ENCODE data around the gene RERE. TPM values are rescaled to one million over a fixed set of nuclear protein-coding genes. Genes with fewer than 3 reads are reported as not detected.

Gene RERE
- total and polyA plus RNA-seq, 2 experiments from 2014 or later = 148 to 170 TPM

GRCh38 chr1:8406011-8406410, 411.4 kb downstream of the RERE start (continued):
- TF ChIP-seq ZNF462 (CRISPR knock-in tag; IDR thresholded peaks at IDR 0.05) = no peak
- TF ChIP-seq EZH2 (IDR thresholded peaks at IDR 0.05; ENCODE audit: low read depth, unreplicated experiment) = no peak
- no peak for TF ChIP-seq STAT1 (IDR thresholded peaks at IDR 0.05; ENCODE audit: unreplicated experiment)

- no peaks in the 10 kb centered on the region for H3K9me3 Mint-ChIP-seq
- H3K27ac Mint-ChIP-seq = no peak overlapping the region
- no peaks in the 10 kb centered on the region for H3F3A ChIP-seq (replicated peaks; ENCODE audit: low read depth)
- H3K4me3 Mint-ChIP-seq = no peak overlapping the region
- peaks cover 94% of the 10 kb centered on the region for H3K79me2 ChIP-seq (replicated peaks; ENCODE audit: insufficient read depth)
- H3K36me3 Mint-ChIP-seq (ENCODE audit: low read depth) = peaks cover 35% of the 10 kb centered on the region; the same call in 2 of the 3 replicates
- H3K9me2 ChIP-seq (ENCODE audit: insufficient read depth) = no peaks in the 10 kb centered on the region
- no peak overlapping the region for H2AFZ ChIP-seq
- peaks cover 20% of the 10 kb centered on the region for H4K20me1 ChIP-seq (replicated peaks; ENCODE audit: insufficient read depth)
- H3K4me1 Mint-ChIP-seq = peaks cover 40% of the 10 kb centered on the region
- H3K27me3 Mint-ChIP-seq (ENCODE audit: insufficient read depth, low read depth, poor library complexity) = peaks cover 11% of the 10 kb centered on the region
- H3K36me3 ChIP-seq (ENCODE audit: insufficient read depth) = no peaks in the 10 kb centered on the region
- no peaks in the 10 kb centered on the region for H3K27me3 ChIP-seq (ENCODE audit: insufficient read depth)
- no peak overlapping the region for H3K27ac ChIP-seq (ENCODE audit: low read depth)
- TF ChIP-seq ETS1 (IDR thresholded peaks at IDR 0.05) (no peak), STAT1 (IDR thresholded peaks at IDR 0.05; ENCODE audit: unreplicated experiment) (no peak)
- H3K4me3 ChIP-seq = no peak overlapping the region
- no peak overlapping the region for H3K4me2 ChIP-seq
- H3K4me1 ChIP-seq (ENCODE audit: insufficient read depth) = peaks cover 46% of the 10 kb centered on the region
- no peak for DNase-seq (ENCODE audit: low spot score)
- no peak for ATAC-seq
These were observed 412.7 kb downstream of the RERE start for GRCh38 chr1:8404460-8405370.
